Endothelial cell of umbilical vein (primary cell): Measurements from ENCODE around the gene CYP11A1. TPM values are rescaled to one million over a fixed set of nuclear protein-coding genes. Genes with fewer than 3 reads are reported as not detected.

ENCODE experiments used
- BruUV-seq: library from RNA; stranded (reverse); fragments of 400-500 nt; replicated peaks from 2 replicates; lab custom pipeline; 2021; lab: Mats Ljungman, UMichigan
- CTCF ChIA-PET: fragments of 300-600, 350-600 bp; sonication (Branson Sonifier 250); formaldehyde crosslinking; loops from one replicate; lab custom pipeline; 2021; ENCODE audit warnings: antibody characterized with exemption, inconsistent platforms; lab: Charles Lee
- POLR2A ChIA-PET: fragments of 300-600, 350-600 bp; sonication (Branson Sonifier 250); formaldehyde crosslinking; loops from one replicate; lab custom pipeline; 2021; ENCODE audit warnings: antibody characterized with exemption, inconsistent platforms; lab: Charles Lee
- DNase-seq: peaks from one replicate; pipeline ENCODE4 v3.0.0-alpha.2; 2011; ENCODE audit warnings: low read depth, low spot score
- FAIRE-seq: peaks from 2 replicates; lab custom pipeline; 2011; peaks lifted over from hg19 to GRCh38; lab: Jason Lieb, UNC
- H2AFZ ChIP-seq: 2 replicates; pipeline ENCODE4 v1.6.0; 2012; ENCODE audit warnings: low read depth, low read length, control low read depth, inconsistent platforms
- H3K27ac ChIP-seq: 2 replicates; pipeline ENCODE4 v1.5.1; 2011; ENCODE audit warnings: low read depth, mild to moderate bottlenecking, control low read depth, low read length, moderate library complexity; ENCODE audit not compliant: insufficient read depth
- H3K27me3 ChIP-seq, 2 experiments: 2 replicates each; pipeline versions ENCODE4 v1.6.0 to v1.6.1; 2011; ENCODE audit warnings: low read length in 2 of 2, mixed read lengths in 1 of 2; ENCODE audit not compliant: control insufficient read depth in 2 of 2, insufficient read depth in 2 of 2
- H3K36me3 ChIP-seq, 2 experiments: 2 replicates in 1 of 2; 3 replicates in 1 of 2; pipeline ENCODE4 v1.5.1; 2011; ENCODE audit warnings: low read length in 2 of 2, mild to moderate bottlenecking in 1 of 2, moderate library complexity in 1 of 2; ENCODE audit not compliant: control insufficient read depth in 2 of 2, insufficient read depth in 2 of 2; ENCODE audit errors: extremely low read depth in 1 of 2
- H3K4me1 ChIP-seq: 3 replicates; pipeline ENCODE4 v1.5.1; 2011; ENCODE audit warnings: mild to moderate bottlenecking, low read length; ENCODE audit not compliant: control insufficient read depth, insufficient read depth; ENCODE audit errors: extremely low read depth
- H3K4me2 ChIP-seq: 2 replicates; pipeline ENCODE4 v1.6.1; 2011; ENCODE audit warnings: low read length, control low read depth, mixed read lengths; ENCODE audit not compliant: insufficient read depth
- H3K4me3 ChIP-seq, 3 experiments: fragments of 200-600 bp in 1 of 3; sonication (generic), shearing (Covaris generic) in 1 of 3; replicated peaks in 1 of 3; 2 replicates each; pipeline ENCODE4 v1.5.1; 2011 to 2016; ENCODE audit warnings: control low read depth in 3 of 3, low read length in 3 of 3, mild to moderate bottlenecking in 2 of 3, inconsistent platforms in 1 of 3, low read depth in 1 of 3, moderate library complexity in 1 of 3; ENCODE audit not compliant: insufficient read depth in 1 of 3
- H3K79me2 ChIP-seq: 2 replicates; pipeline ENCODE4 v1.6.0; 2012; ENCODE audit warnings: low read length, inconsistent platforms; ENCODE audit not compliant: control insufficient read depth, insufficient read depth
- H3K9ac ChIP-seq: replicated peaks from 2 replicates; pipeline ENCODE3; 2011; ENCODE audit warnings: low read length, control low read depth; ENCODE audit not compliant: insufficient read depth; ENCODE audit errors: extremely low read depth
- H3K9me1 ChIP-seq: replicated peaks from 3 replicates; pipeline ENCODE4 v1.6.0; 2011; ENCODE audit warnings: mild to moderate bottlenecking, low read length; ENCODE audit not compliant: control insufficient read depth, insufficient read depth; ENCODE audit errors: extremely low read depth
- H3K9me3 ChIP-seq: replicated peaks from 2 replicates; pipeline ENCODE4 v1.5.1; 2012; ENCODE audit warnings: low read length, inconsistent platforms; ENCODE audit not compliant: control insufficient read depth, insufficient read depth
- H4K20me1 ChIP-seq: replicated peaks from 2 replicates; pipeline ENCODE3; 2011; ENCODE audit warnings: mild to moderate bottlenecking, low read length; ENCODE audit not compliant: control insufficient read depth, insufficient read depth; ENCODE audit errors: extremely low read depth
- EZH2 ChIP-seq: IDR thresholded peaks from 2 replicates; pipeline ENCODE4 v1.6.1; 2012; ENCODE audit warnings: borderline replicate concordance, low read depth, mild to moderate bottlenecking, moderate library complexity, low read length, inconsistent platforms; ENCODE audit not compliant: severe bottlenecking
- FOS ChIP-seq: IDR thresholded peaks from 2 replicates; pipeline ENCODE4 v1.6.1; 2011; ENCODE audit warnings: mild to moderate bottlenecking, low read length, moderate library complexity, borderline replicate concordance; ENCODE audit not compliant: insufficient read depth
- GATA2 ChIP-seq: IDR thresholded peaks from 2 replicates; pipeline ENCODE4 v1.7.0; 2011; ENCODE audit warnings: low read depth, mild to moderate bottlenecking, moderate library complexity, mixed read lengths, low read length; ENCODE audit not compliant: insufficient read length, insufficient read depth
- JUN ChIP-seq: IDR thresholded peaks from 2 replicates; pipeline ENCODE4 v1.6.1; 2011; ENCODE audit warnings: borderline replicate concordance, low read depth; ENCODE audit not compliant: insufficient read length, insufficient read depth
- MYC ChIP-seq: IDR thresholded peaks from one replicate; pipeline ENCODE4 v1.6.1; 2011; ENCODE audit warnings: mild to moderate bottlenecking, low read depth, low read length
- POLR2A ChIP-seq: IDR thresholded peaks from 2 replicates; pipeline ENCODE4 v1.6.1; 2012; ENCODE audit warnings: low read depth, mild to moderate bottlenecking, control low read depth, low read length
- POLR2AphosphoS5 ChIP-seq: IDR thresholded peaks from 2 replicates; pipeline ENCODE4 v1.6.1; 2012; ENCODE audit warnings: low read depth, mild to moderate bottlenecking, control low read depth, low read length, moderate library complexity; ENCODE audit not compliant: insufficient read depth
- dilution Hi-C: fragments of 300-500 bp; cut with MboI; formaldehyde crosslinking; loops from one replicate; pipeline ENCODE4 v1.15.0; 2019; ENCODE audit warnings: low sequenced_read_pairs; ENCODE audit not compliant: extremely low pct_ligation_motif_present
- intact Hi-C: fragments of 100-400 bp; cut with micrococcal nuclease; formaldehyde crosslinking; loops from one replicate; pipeline ENCODE4 v1.10.0; 2022
- polyA plus RNA-seq, 4 experiments: library from polyadenylated mRNA; depleted of rRNA in 3 of 4; stranded (reverse) in 3 of 4; unstranded in 1 of 4; fragments of >200 nt; gene quantifications; 2 replicates each; pipeline versions ENCODE4 v1.2.1 to v1.2.3, GENCODE V29; 2011 to 2012; ENCODE audit warnings: missing spikeins in 1 of 4
- total RNA-seq: library from RNA; stranded (reverse); gene quantifications from 2 replicates; pipeline ENCODE4 v1.2.3, GENCODE V29; 2021
- TF ChIP-seq, protein P1 (sequence below), 2 donors: IDR thresholded peaks; 1 replicate in 1 of 2; 2 replicates in 1 of 2; pipeline ENCODE4 v1.5.1; 2011; ENCODE audit warnings: low read length in 2 of 2, mild to moderate bottlenecking in 2 of 2, moderate library complexity in 2 of 2, control low read depth in 1 of 2, inconsistent platforms in 1 of 2, low read depth in 1 of 2; ENCODE audit not compliant: insufficient read depth in 1 of 2; ENCODE audit errors: extremely low read depth in 1 of 2
- TF ChIP-seq, protein P2 (sequence below): IDR thresholded peaks from 2 replicates; pipeline ENCODE4 v1.6.1; 2011; ENCODE audit not compliant: insufficient read depth, insufficient read length

CYP11A1 gene
- total and polyA plus RNA-seq, 2 donors (not counting 3 experiments of a cell fraction or from before 2014, with no cell fraction given): 0.08 TPM; not detected in 1

DNA sequence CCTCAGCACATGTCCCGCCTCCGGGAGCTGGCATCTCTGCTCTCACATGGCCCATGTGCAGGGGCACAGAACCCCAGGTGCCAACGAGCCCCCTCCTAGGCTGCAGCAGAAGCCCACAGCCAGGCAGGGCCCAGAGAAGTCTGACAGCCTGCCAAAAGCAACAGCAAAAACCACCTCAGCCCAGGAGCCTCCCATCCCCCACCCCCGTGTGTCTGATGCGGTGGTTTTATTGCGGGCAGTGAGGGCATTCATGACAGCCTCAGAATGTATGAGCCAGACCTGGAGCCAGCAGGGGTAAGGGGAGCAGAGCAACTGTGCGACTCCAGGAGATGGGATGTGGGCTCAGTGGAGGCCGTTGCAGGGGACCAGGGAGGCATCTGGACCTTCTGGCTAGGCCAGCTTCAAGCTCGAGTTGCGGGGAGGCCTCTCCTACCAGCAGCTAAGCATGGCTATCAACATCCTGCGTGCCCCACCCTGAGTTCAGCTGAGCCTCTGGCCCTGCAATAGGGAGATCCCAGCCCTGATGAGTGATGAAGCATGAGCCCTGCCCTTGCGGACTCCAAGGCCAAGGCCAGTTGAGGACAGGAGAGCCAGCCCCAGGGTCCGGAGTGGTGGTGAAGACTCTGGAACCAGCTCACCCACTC lies 52.5 kb downstream of the CYP11A1 start:
- no TSS peak for BruUV-seq
- FAIRE-seq (no peak), DNase-seq (no peak)
- H3K9ac ChIP-seq: no peak overlapping the region
- no peaks in the 10 kb centered on the region for H4K20me1 ChIP-seq
- no peaks in the 10 kb centered on the region for H3K9me3 ChIP-seq
- no peak overlapping the region for H3K27ac ChIP-seq
- H3K9me1 ChIP-seq: no peaks in the 10 kb centered on the region
- no peak overlapping the region for H3K4me2 ChIP-seq
- no peak overlapping the region for H3K4me3 ChIP-seq
- H3K4me1 ChIP-seq: no peaks in the 10 kb centered on the region
- peaks cover 4% of the 10 kb centered on the region in 2 experiments for H3K27me3 ChIP-seq
- H2AFZ ChIP-seq: no peak overlapping the region
- CTCF ChIA-PET: interaction anchor here (0.8 to 1.1 kb wide), 3 partner anchors 8 to 358 kb away, joined by 3 read pairs; no protein-coding TSS in a partner anchor
- intact Hi-C loops: no loop called here
- POLR2A ChIA-PET: no interaction called here
- H3K36me3 ChIP-seq: no peaks in the 10 kb centered on the region
- TF ChIP-seq EZH2 (no peak), JUN (no peak), POLR2A (no peak), GATA2 (no peak), MYC (no peak), FOS (no peak), POLR2AphosphoS5 (no peak)
- TF ChIP-seq, protein P1, sequence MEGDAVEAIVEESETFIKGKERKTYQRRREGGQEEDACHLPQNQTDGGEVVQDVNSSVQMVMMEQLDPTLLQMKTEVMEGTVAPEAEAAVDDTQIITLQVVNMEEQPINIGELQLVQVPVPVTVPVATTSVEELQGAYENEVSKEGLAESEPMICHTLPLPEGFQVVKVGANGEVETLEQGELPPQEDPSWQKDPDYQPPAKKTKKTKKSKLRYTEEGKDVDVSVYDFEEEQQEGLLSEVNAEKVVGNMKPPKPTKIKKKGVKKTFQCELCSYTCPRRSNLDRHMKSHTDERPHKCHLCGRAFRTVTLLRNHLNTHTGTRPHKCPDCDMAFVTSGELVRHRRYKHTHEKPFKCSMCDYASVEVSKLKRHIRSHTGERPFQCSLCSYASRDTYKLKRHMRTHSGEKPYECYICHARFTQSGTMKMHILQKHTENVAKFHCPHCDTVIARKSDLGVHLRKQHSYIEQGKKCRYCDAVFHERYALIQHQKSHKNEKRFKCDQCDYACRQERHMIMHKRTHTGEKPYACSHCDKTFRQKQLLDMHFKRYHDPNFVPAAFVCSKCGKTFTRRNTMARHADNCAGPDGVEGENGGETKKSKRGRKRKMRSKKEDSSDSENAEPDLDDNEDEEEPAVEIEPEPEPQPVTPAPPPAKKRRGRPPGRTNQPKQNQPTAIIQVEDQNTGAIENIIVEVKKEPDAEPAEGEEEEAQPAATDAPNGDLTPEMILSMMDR (IDR thresholded peaks at IDR 0.05; ENCODE audit: extremely low read depth in 1 of 2, insufficient read depth in 1 of 2, low read depth in 1 of 2, low read length in 2 of 2): no peak
- TF ChIP-seq, protein P2, sequence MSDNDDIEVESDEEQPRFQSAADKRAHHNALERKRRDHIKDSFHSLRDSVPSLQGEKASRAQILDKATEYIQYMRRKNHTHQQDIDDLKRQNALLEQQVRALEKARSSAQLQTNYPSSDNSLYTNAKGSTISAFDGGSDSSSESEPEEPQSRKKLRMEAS: no peak
- no peaks in the 10 kb centered on the region for H3K79me2 ChIP-seq
- dilution Hi-C loops: no loop called here
